ENCODE data around the gene METTL17. TPM values are rescaled to one million over a fixed set of nuclear protein-coding genes. Genes with fewer than 3 reads are reported as not detected.

METTL17 gene
- total RNA-seq, 2 donors from 2014 or later = 91.2 to 94.9 TPM

Other genes starting within 250 kb of the METTL17 start
- gene EDDM3A, start 244.1 kb upstream of the METTL17 start, total RNA-seq = not detected
- not detected for gene EDDM3B, start 221.6 kb upstream of the METTL17 start, total RNA-seq
- gene RNASE6, start 208.7 kb upstream of the METTL17 start, total RNA-seq = not detected
- not detected for gene RNASE1, start 187.1 kb upstream of the METTL17 start, total RNA-seq
- not detected for gene RNASE3, start 98.6 kb upstream of the METTL17 start, total RNA-seq
- gene RNASE2, start 34.5 kb upstream of the METTL17 start, total RNA-seq = not detected
- gene SLC39A2, start 9.3 kb downstream of the METTL17 start, total RNA-seq = under 1 TPM; 0.58 to 0.96 TPM
- 1 to 10 TPM; 4.0 to 6.3 TPM for gene NDRG2, start 35.1 kb downstream of the METTL17 start, total RNA-seq
- not detected for gene TPPP2, start 40.2 kb downstream of the METTL17 start, total RNA-seq
- gene RNASE13, start 44.8 kb downstream of the METTL17 start, total RNA-seq = not detected
- not detected for gene RNASE7, start 52.4 kb downstream of the METTL17 start, total RNA-seq
- gene RNASE8, start 67.8 kb downstream of the METTL17 start, total RNA-seq = not detected
- under 1 TPM; 0.26 to 0.37 TPM for gene ARHGEF40, start 80.3 kb downstream of the METTL17 start, total RNA-seq
- gene ZNF219, start 108.7 kb downstream of the METTL17 start, total RNA-seq = 10 to 100 TPM; 11.2 to 12.4 TPM
- under 1 TPM in 1 of 2 donors, not detected in 1; 0.35 TPM for gene TMEM253, start 111.1 kb downstream of the METTL17 start, total RNA-seq
- not detected for gene OR5AU1, start 166.1 kb downstream of the METTL17 start, total RNA-seq

Data from activated T-cell treated with anti-CD3 and anti-CD28 coated beads, Interleukin-2, amount 50 U/mL, for 72 hours (primary cell).